DND-41 (cell line): Measurements from ENCODE around the gene MAP2K3.
"Not testable (repeated sequence)": the region's sequence is repeated elsewhere in the genome, so short reads cannot be mapped to it uniquely, and the experiment has no call there.

Experiments used
- CTCF ChIP-seq: IDR thresholded peaks from 2 replicates; pipeline ENCODE4 v1.5.1; 2012; ENCODE audit warnings: borderline replicate concordance, low read length, moderate library complexity, mild to moderate bottlenecking; ENCODE audit not compliant: poor library complexity, severe bottlenecking; ENCODE audit errors: extremely low read depth
- EZH2 ChIP-seq: IDR thresholded peaks from 3 replicates; pipeline ENCODE4 v1.6.1; 2012; ENCODE audit warnings: borderline replicate concordance, low read depth, mild to moderate bottlenecking, moderate library complexity, low read length, inconsistent platforms; ENCODE audit not compliant: severe bottlenecking

DNA sequence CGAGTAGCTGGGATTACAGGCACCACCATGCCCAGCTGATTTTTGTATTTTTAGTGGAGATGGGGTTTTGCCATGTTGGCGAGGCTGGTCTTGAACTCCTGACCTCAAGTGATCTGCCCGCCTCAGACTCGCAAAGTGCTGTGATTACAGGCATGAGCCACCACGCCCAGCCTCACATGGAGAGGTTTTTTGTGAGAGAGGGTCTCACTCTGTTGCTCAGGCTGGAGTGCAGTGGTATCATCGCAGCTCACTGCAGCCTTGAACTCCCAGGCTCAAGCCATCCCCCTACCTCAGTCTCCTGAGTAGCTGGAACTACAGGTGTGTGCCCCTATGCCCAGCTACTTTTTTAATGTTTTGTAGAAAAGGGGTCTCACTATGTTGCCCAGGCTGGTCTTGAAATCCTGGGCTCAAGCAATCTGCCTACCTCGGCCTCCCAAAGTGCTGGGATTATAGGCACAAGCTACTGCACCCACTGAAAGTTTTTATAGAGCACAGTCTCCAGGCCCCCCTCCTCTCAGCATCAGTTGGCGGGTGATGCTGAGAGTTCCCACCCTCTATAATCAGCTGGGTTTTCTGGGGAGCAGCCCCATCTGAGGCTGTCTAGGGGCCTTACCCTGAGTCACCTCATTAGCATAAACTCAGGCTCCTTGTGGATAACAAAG, 22.2 kb downstream of the MAP2K3 start:
- not testable (repeated sequence) for TF ChIP-seq EZH2, CTCF
